HepG2 (cell line): ENCODE results near the gene TEX19. TPM values are rescaled to one million over a fixed set of nuclear protein-coding genes. Genes with fewer than 3 reads are reported as not detected.

Source experiments
- ARNT2 ChIP-seq: sonication (generic); formaldehyde crosslinking; IDR thresholded peaks from 2 replicates; pipeline ENCODE4 v1.8.0; 2022; ENCODE audit warnings: mild to moderate bottlenecking, low read depth, missing genetic modification reagents, moderate library complexity
- ATF7 ChIP-seq, 2 experiments: fragments of 450-650 bp in 1 of 2; sonication (generic) in 1 of 2; formaldehyde crosslinking in 1 of 2; IDR thresholded peaks; 2 replicates each; pipeline versions ENCODE4 v1.4.0 to v1.6.1; 2016 to 2020; ENCODE audit warnings: antibody characterized with exemption in 1 of 2, mild to moderate bottlenecking in 1 of 2, missing genetic modification reagents in 1 of 2
- MAZ ChIP-seq, 2 experiments: sonication (generic) in 1 of 2; formaldehyde crosslinking in 1 of 2; IDR thresholded peaks; 2 replicates each; pipeline versions ENCODE4 v1.5.0 to v1.6.1; 2012 to 2020; ENCODE audit warnings: low read depth in 2 of 2, mild to moderate bottlenecking in 2 of 2, borderline replicate concordance in 1 of 2, improper control_type of control experiment in 1 of 2, low read length in 1 of 2, missing genetic modification reagents in 1 of 2, moderate library complexity in 1 of 2
- NR1H2 ChIP-seq: sonication (generic); formaldehyde crosslinking; IDR thresholded peaks from 2 replicates; pipeline ENCODE4 v1.8.1; 2022; ENCODE audit warnings: low read depth, missing genetic modification reagents, borderline replicate concordance
- PATZ1 ChIP-seq: sonication (generic); formaldehyde crosslinking; IDR thresholded peaks from 2 replicates; pipeline ENCODE4 v1.4.0; 2020; ENCODE audit warnings: missing genetic modification reagents
- RBFOX2 ChIP-seq: fragments of 200-400 bp; formaldehyde crosslinking; IDR thresholded peaks from 2 replicates; pipeline ENCODE4 v1.6.1; 2017; ENCODE audit warnings: low read depth, mild to moderate bottlenecking, low read length
- RBM39 ChIP-seq: fragments of 200-400 bp; formaldehyde crosslinking; IDR thresholded peaks from one replicate; pipeline ENCODE4 v1.6.1; 2018; ENCODE audit warnings: antibody characterized with exemption, mild to moderate bottlenecking, low read depth, low read length; ENCODE audit not compliant: poor library complexity, severe bottlenecking
- SALL2 ChIP-seq: sonication (generic); formaldehyde crosslinking; IDR thresholded peaks from 2 replicates; pipeline ENCODE4 v1.8.1; 2023; ENCODE audit warnings: mild to moderate bottlenecking, missing genetic modification reagents, inconsistent platforms
- ZBTB4 ChIP-seq: sonication (generic); formaldehyde crosslinking; IDR thresholded peaks from 2 replicates; pipeline ENCODE4 v1.4.0; 2020; ENCODE audit warnings: missing genetic modification reagents, mild to moderate bottlenecking, borderline replicate concordance
- ZFP36L1 ChIP-seq: sonication (generic); formaldehyde crosslinking; IDR thresholded peaks from 2 replicates; pipeline ENCODE4 v1.8.0; 2022; ENCODE audit warnings: mild to moderate bottlenecking, missing genetic modification reagents, moderate library complexity
- ZFX ChIP-seq: sonication (generic); formaldehyde crosslinking; IDR thresholded peaks from 2 replicates; pipeline ENCODE4 v1.4.0; 2020; ENCODE audit warnings: mild to moderate bottlenecking, low read depth, missing genetic modification reagents, moderate library complexity
- ZNF280B ChIP-seq: sonication (generic); formaldehyde crosslinking; IDR thresholded peaks from 2 replicates; pipeline ENCODE4 v1.5.0; 2020; ENCODE audit warnings: missing genetic modification reagents, mild to moderate bottlenecking, borderline replicate concordance
- ZNF563 ChIP-seq: sonication (generic); formaldehyde crosslinking; IDR thresholded peaks from 2 replicates; pipeline ENCODE4 v1.8.0; 2022; ENCODE audit warnings: mild to moderate bottlenecking, moderate library complexity, missing genetic modification reagents
- ZNF572 ChIP-seq: sonication (generic); formaldehyde crosslinking; IDR thresholded peaks from 2 replicates; pipeline ENCODE4 v1.5.1; 2020; ENCODE audit warnings: mild to moderate bottlenecking, missing genetic modification reagents
- ZNF749 ChIP-seq: sonication (generic); formaldehyde crosslinking; IDR thresholded peaks from 2 replicates; pipeline ENCODE4 v1.8.0; 2022; ENCODE audit warnings: mild to moderate bottlenecking, missing genetic modification reagents, moderate library complexity, borderline replicate concordance
- polyA plus RNA-seq, 8 experiments: library from polyadenylated mRNA; depleted of rRNA in 3 of 8; stranded (reverse) in 7 of 8; unstranded in 1 of 8; fragments of >200 nt; fragmentation: Illumina TruSeq in 4 of 8; extraction: Trizol in 4 of 8; gene quantifications; 2 replicates each; pipeline versions ENCODE4 v1.2.1 to v1.2.3, GENCODE V29; 2011 to 2016; ENCODE audit warnings: low read depth in 4 of 8, missing spikeins in 1 of 8, mixed read lengths in 1 of 8; ENCODE audit not compliant: insufficient read depth in 1 of 8
- total RNA-seq, 5 experiments: library from RNA; depleted of rRNA; stranded (reverse); fragments of >200 nt; fragmentation: Illumina TruSeq; extraction: Trizol; gene quantifications; 2 replicates each; pipeline ENCODE4 v1.2.3, GENCODE V29; 2016; ENCODE audit warnings: low read depth in 1 of 5
- TF ChIP-seq, protein P1 (sequence below): sonication (generic); formaldehyde crosslinking; IDR thresholded peaks from 2 replicates; pipeline ENCODE4 v1.4.0; 2020; ENCODE audit warnings: missing genetic modification reagents

The TEX19 gene
- total and polyA plus RNA-seq, 2 of the 13 experiments (the other 11 are each of a cell fraction or from before 2014, with no cell fraction given) = 1.3 to 6.0 TPM

DNA sequence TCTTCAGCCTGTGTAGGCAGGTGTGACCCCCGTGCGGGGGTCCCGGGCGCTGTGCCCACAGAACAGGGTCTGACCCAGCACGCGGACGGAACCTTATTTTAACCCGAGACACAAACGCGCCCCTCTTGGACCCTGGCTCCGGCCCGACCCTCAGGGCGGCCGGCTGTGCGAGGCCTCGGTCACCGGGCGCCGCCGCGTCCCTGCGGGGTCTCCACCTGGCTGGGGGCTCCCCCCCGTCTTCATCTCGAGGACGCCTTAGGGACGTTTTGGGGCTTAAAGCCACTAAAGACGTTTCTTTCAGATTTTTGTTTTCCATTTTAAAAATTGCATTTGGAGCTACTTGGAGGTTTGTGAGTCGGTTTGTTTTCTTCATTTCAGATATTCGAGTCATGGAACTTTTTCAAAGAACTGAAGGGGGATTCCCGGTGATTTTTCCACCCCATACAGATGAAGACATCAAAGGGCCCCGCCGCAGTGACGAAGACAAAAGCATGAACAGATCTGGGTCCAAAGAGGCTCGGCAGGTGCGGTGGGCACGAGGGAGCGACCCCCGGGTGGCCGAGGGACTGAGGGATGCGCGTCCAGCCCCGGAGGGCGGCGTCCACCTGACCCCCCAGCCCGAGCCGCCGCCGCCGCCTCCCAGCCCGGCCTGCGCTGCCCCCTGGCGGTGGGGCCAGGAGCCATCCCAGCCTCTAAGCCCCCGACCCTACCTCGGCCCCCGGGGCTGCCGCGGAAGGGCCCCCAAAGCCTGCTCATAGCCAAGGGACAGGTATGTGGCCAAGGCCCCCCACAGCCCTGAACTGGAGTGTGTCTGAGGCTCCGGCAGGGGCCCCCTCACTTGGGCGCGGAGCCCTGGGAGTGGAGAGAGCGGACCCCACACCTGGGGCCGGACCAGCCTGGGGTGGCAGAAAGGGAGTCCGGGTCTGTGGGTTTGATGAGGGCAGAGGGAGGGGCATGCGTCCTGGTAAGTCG, 37.8 kb upstream of the TEX19 start (continued):
- TF ChIP-seq ZBTB4 (CRISPR knock-in tag) (peak; percentile 55; the same call in 1 of the 2 replicates), RBFOX2 (peak; percentile 61), PATZ1 (CRISPR knock-in tag) (peak; percentile 97), SALL2 (no peak), ZFP36L1 (CRISPR knock-in tag) (peak; percentile 70; the same call in 1 of the 2 replicates), RBM39 (peak; percentile 78), NR1H2 (CRISPR knock-in tag) (peak; percentile 61; the same call in 1 of the 2 replicates), ZFX (CRISPR knock-in tag) (peak; percentile 38; the same call in 1 of the 2 replicates), ATF7 (IDR thresholded peaks at IDR 0.05) (no peak), ATF7 (CRISPR knock-in tag; IDR thresholded peaks at IDR 0.05) (0 out of 2 replicates have a peak, but pooled peaks have one; percentile 31), MAZ (IDR thresholded peaks at IDR 0.05; ENCODE audit: borderline replicate concordance, low read depth, low read length) (no peak), MAZ (CRISPR knock-in tag; IDR thresholded peaks at IDR 0.05; ENCODE audit: low read depth) (peak; percentile 90), ARNT2 (CRISPR knock-in tag) (peak; percentile 63; the same call in 1 of the 2 replicates), ZNF563 (CRISPR knock-in tag) (peak; percentile 51; the same call in 1 of the 2 replicates), ZNF749 (CRISPR knock-in tag) (peak; percentile 63; the same call in 1 of the 2 replicates), ZNF572 (CRISPR knock-in tag) (peak; percentile 80; the same call in 1 of the 2 replicates), ZNF280B (CRISPR knock-in tag) (0 out of 2 replicates have a peak, but pooled peaks have one; percentile 7)
- TF ChIP-seq, protein P1, sequence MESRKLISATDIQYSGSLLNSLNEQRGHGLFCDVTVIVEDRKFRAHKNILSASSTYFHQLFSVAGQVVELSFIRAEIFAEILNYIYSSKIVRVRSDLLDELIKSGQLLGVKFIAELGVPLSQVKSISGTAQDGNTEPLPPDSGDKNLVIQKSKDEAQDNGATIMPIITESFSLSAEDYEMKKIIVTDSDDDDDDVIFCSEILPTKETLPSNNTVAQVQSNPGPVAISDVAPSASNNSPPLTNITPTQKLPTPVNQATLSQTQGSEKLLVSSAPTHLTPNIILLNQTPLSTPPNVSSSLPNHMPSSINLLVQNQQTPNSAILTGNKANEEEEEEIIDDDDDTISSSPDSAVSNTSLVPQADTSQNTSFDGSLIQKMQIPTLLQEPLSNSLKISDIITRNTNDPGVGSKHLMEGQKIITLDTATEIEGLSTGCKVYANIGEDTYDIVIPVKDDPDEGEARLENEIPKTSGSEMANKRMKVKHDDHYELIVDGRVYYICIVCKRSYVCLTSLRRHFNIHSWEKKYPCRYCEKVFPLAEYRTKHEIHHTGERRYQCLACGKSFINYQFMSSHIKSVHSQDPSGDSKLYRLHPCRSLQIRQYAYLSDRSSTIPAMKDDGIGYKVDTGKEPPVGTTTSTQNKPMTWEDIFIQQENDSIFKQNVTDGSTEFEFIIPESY (CRISPR knock-in tag) = peak; percentile 66
